ENCODE data around the gene TMEM50A. TPM values are rescaled to one million over a fixed set of nuclear protein-coding genes. Genes with fewer than 3 reads are reported as not detected.

The TMEM50A gene
- total RNA-seq, 1 donor from 2014 or later = 63.5 TPM

Other genes starting within 250 kb of the TMEM50A start
- 51.1 and 53.9 TPM in 2 replicates for gene SYF2, start 105.8 kb upstream of the TMEM50A start, total RNA-seq
- 179 and 222 TPM in 2 replicates for gene RSRP1, start 90.9 kb upstream of the TMEM50A start, total RNA-seq
- not detected in 2 replicates for gene RHD, start 65.8 kb upstream of the TMEM50A start, total RNA-seq
- gene RHCE, start 82.5 kb downstream of the TMEM50A start, total RNA-seq = not detected in 2 replicates
- 17.1 and 19.7 TPM in 2 replicates for gene MACO1, start 92.6 kb downstream of the TMEM50A start, total RNA-seq
- gene LDLRAP1, start 205.3 kb downstream of the TMEM50A start, total RNA-seq = 8.7 and 10.8 TPM in 2 replicates